Thyroid gland (tissue), 4 donors: ENCODE data around the gene KIRREL3. TPM values are rescaled to one million over a fixed set of nuclear protein-coding genes. Genes with fewer than 3 reads are reported as not detected.
A peak's percentile ranks its signal among the peaks of the same experiment; 100 is the strongest.

Source experiments
- DNase-seq, 2 donors: peaks; one replicate each; pipeline ENCODE4 v3.0.0-alpha.2; 2019
- H3K27ac ChIP-seq, 3 donors: fragments of 200-600 bp; sonication (generic); 1 replicate in 2 of 3; 2 replicates in 1 of 3; pipeline ENCODE4 v1.5.1; 2016 to 2019; ENCODE audit warnings: mild to moderate bottlenecking in 1 of 3, moderate library complexity in 1 of 3
- H3K27me3 ChIP-seq: fragments of 200-600 bp; sonication (generic); one replicate; pipeline ENCODE4 v1.5.1; 2019
- H3K36me3 ChIP-seq, 2 donors: fragments of 200-600 bp; sonication (generic); one replicate each; pipeline ENCODE4 v1.5.1; 2016 to 2019
- H3K4me1 ChIP-seq, 2 donors: fragments of 200-600 bp; sonication (generic); one replicate each; pipeline ENCODE4 v1.5.1; 2017 to 2019
- H3K4me3 ChIP-seq, 3 donors: fragments of 200-600 bp; sonication (generic); replicated peaks in 1 of 3; 1 replicate in 2 of 3; 2 replicates in 1 of 3; pipeline ENCODE4 v1.5.1; 2016; ENCODE audit warnings: mild to moderate bottlenecking in 1 of 3
- H3K9me3 ChIP-seq: fragments of 200-600 bp; sonication (generic); one replicate; pipeline ENCODE4 v1.5.1; 2017
- CTCF ChIP-seq, 6 experiments: fragments of 200-600 bp in 3 of 6; fragments of 450-650 bp in 3 of 6; sonication (generic) in 3 of 6; IDR thresholded peaks; one replicate each; pipeline ENCODE4 v1.5.1; 2016 to 2019; ENCODE audit warnings: antibody characterized with exemption in 6 of 6, mild to moderate bottlenecking in 2 of 6, inconsistent platforms in 1 of 6, moderate library complexity in 1 of 6
- POLR2A ChIP-seq, 2 donors: fragments of 450-650 bp; IDR thresholded peaks; one replicate each; pipeline ENCODE4 v1.6.1; 2017; ENCODE audit warnings: antibody characterized with exemption in 2 of 2, mild to moderate bottlenecking in 2 of 2, moderate library complexity in 1 of 2
- WGBS, 2 donors: methylation state at CpG; one replicate each; pipeline ENCODE4 v1.1.5; 2017; 5-methylcytosine and 5-hydroxymethylcytosine counted together
- intact Hi-C: fragments of 100-400 bp; cut with DNase I; formaldehyde crosslinking; loops from one replicate; pipeline ENCODE4 v1.15.1; 2023
- total RNA-seq, 4 donors: library from RNA; depleted of rRNA; stranded (reverse); fragments of >200 nt; gene quantifications; one replicate each; pipeline ENCODE4 v1.2.3, GENCODE V29; 2016

The KIRREL3 gene
- total RNA-seq, 4 donors from 2014 or later: 0.78 TPM; not detected in 3

- H3K27me3 ChIP-seq: no peaks in the 10 kb centered on the region
Measured at GRCh38 chr11:126716456-126717083, 284.0 kb downstream of the KIRREL3 start.

GRCh38 chr11:126713806-126714205 is 286.8 kb downstream of the KIRREL3 start:
- Histone ChIP-seq H3K4me1 (no peaks in the 10 kb centered on the region), H3K9me3 (no peaks in the 10 kb centered on the region), H3K27me3 (no peaks in the 10 kb centered on the region), H3K36me3 (no peaks in the 10 kb centered on the region), H3K4me3 (no peak overlapping the region), H3K27ac (no peak overlapping the region)
- DNase-seq: no peak
- intact Hi-C loops: loop anchor here (2.0 kb wide), 1 partner anchor 277 kb away; no protein-coding TSS in a partner anchor
- WGBS, 2 donors: 70 to 83% methylated on average over 6 of the region's 6 CpGs
- TF ChIP-seq CTCF (IDR thresholded peaks at IDR 0.05): no peak
- TF ChIP-seq POLR2A (IDR thresholded peaks at IDR 0.05): no peak

More at GRCh38 chr11:126716456-126717083, 284.0 kb downstream of the KIRREL3 start:
- Histone ChIP-seq H3K9me3 (no peaks in the 10 kb centered on the region), H3K27ac (no peak overlapping the region), H3K4me1 (no peaks in the 10 kb centered on the region), H3K36me3 (no peaks in the 10 kb centered on the region), H3K4me3 (no peak overlapping the region)
- peak; percentile 50 to 64 for DNase-seq
- intact Hi-C loops: no loop called here
- TF ChIP-seq POLR2A (IDR thresholded peaks at IDR 0.05) (no peak), CTCF (IDR thresholded peaks at IDR 0.05) (peak; percentile 24 to 64 (median 52))
- WGBS, 2 donors: 70% methylated on average over 4 of the region's 4 CpGs

- Histone ChIP-seq H3K36me3 (no peaks in the 10 kb centered on the region), H3K4me1 (no peaks in the 10 kb centered on the region), H3K4me3 (no peak overlapping the region), H3K9me3 (no peaks in the 10 kb centered on the region), H3K27ac (no peak overlapping the region), H3K27me3 (no peaks in the 10 kb centered on the region)
- intact Hi-C loops: no loop called here
- WGBS, 2 donors: 79 to 82% methylated on average over 25 to 27 of the region's 27 CpGs
- TF ChIP-seq POLR2A (IDR thresholded peaks at IDR 0.05) (no peak), CTCF (IDR thresholded peaks at IDR 0.05) (no peak)
- no peak for DNase-seq
Measured at GRCh38 chr11:126711977-126712625, 288.5 kb downstream of the KIRREL3 start.

- Histone ChIP-seq H3K4me1 (no peaks in the 10 kb centered on the region), H3K27me3 (no peaks in the 10 kb centered on the region), H3K9me3 (no peaks in the 10 kb centered on the region), H3K4me3 (no peak overlapping the region), H3K27ac (no peak overlapping the region), H3K36me3 (no peaks in the 10 kb centered on the region)
- no peak for TF ChIP-seq CTCF (IDR thresholded peaks at IDR 0.05)
- 92 to 95% methylated on average over 4 of the region's 4 CpGs for WGBS, 2 donors
- intact Hi-C loops: no loop called here
- no peak for DNase-seq
Measured at GRCh38 chr11:126710804-126711399, 289.7 kb downstream of the KIRREL3 start.

GRCh38 chr11:126707498-126707897 is 293.1 kb downstream of the KIRREL3 start:
- no peaks in the 10 kb centered on the region for H3K27me3 ChIP-seq
- no peak for DNase-seq
- no peaks in the 10 kb centered on the region for H3K4me1 ChIP-seq
- H3K4me3 ChIP-seq: no peak overlapping the region
- TF ChIP-seq POLR2A (IDR thresholded peaks at IDR 0.05) (no peak), CTCF (IDR thresholded peaks at IDR 0.05) (no peak)
- no peaks in the 10 kb centered on the region for H3K36me3 ChIP-seq
- H3K9me3 ChIP-seq: no peaks in the 10 kb centered on the region
- no peak overlapping the region for H3K27ac ChIP-seq
- WGBS, 2 donors: 34 to 52% methylated on average over 2 of the region's 2 CpGs
- intact Hi-C loops: no loop called here
